ENCODE measurements around the gene ANLN.

DNA sequence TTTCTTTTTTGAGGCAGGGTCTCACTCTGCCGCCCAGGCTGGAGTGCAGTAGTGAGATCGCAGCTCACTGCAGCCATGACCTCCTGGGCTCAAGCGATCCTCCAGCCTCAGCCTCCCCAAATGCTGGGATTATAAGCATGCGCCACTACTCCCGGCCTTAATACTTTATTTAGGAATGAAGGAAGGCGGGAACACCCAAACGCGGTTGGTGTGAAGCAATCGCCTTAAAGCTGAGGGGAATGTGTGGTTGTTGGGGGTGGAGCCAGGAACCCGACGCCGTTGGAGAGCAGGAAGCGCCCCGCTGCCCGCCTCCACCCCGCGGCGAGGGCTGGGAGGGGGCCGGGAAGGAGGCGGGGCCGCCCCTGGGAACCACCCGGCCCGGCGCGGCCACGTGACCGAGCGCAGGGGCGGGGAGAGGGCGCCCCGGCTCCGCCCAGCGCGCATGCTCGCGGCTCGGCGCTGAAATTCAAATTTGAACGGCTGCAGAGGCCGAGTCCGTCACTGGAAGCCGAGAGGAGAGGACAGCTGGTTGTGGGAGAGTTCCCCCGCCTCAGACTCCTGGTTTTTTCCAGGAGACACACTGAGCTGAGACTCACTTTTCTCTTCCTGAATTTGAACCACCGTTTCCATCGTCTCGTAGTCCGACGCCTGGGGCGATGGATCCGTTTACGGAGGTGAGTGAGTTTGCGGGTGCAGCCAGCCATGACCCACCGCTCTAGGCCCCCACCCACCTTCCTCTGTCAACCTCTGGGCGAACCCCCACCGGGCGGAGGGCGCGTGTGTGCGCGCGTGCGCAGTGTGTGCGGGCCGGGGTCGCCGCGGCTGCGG lies at the start of gene ANLN:
- TF ChIP-seq POLR2AphosphoS5 (IDR thresholded peaks at IDR 0.05; ENCODE audit: low read depth, low read length) (peak; percentile 73), TAF1 (IDR thresholded peaks at IDR 0.05; ENCODE audit: borderline replicate concordance, low read depth, low read length) (no peak)
